Measurements from ENCODE around the gene LSAMP. TPM values are rescaled to one million over a fixed set of nuclear protein-coding genes. Genes with fewer than 3 reads are reported as not detected.

LSAMP gene
- total and polyA plus RNA-seq, 2 of the 13 experiments (the other 11 are each of a cell fraction or from before 2014, with no cell fraction given), result not detected

DNA sequence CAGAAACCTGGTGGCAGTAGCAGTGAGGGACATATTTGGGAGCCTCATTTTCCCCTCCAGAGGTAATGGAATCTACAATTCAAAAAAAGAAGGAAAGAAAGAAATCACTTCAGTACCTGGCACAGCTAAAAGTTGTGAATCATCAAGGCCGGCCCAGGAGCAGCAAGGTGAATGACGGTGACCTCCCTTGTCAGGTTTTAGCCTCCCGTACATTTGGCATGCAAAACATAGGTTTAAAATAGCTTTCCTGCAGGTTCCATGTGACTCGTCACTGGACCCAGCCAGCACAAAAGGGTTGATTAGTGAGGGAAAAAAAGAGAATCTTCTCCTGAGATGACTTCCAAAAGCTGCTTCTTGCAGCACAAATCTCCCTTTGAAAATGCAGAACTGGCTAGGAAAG, 394.2 kb downstream of the LSAMP start:
- intact Hi-C loops (cut with micrococcal nuclease; ENCODE audit: unreplicated experiment), result no loop called here

More for the DNA sequence above, 394.2 kb downstream of the LSAMP start:
- Histone ChIP-seq H3K9ac (ENCODE audit: insufficient read depth, low read depth, low read length) (no peak overlapping the region), H3K9me3 (ENCODE audit: low read length) (no peaks in the 10 kb centered on the region), H2AFZ (ENCODE audit: low read length) (no peak overlapping the region), H3K4me1 (ENCODE audit: insufficient read depth, low read length) (no peaks in the 10 kb centered on the region), H3K79me2 (ENCODE audit: insufficient read depth, low read length) (no peaks in the 10 kb centered on the region), H3K27ac (ENCODE audit: extremely low read length, insufficient read depth, low read length) (no peak overlapping the region), H4K20me1 (ENCODE audit: insufficient read depth, low read length) (no peaks in the 10 kb centered on the region), H3K4me3 (replicated peaks in 1 of 3; ENCODE audit: insufficient read depth in 1 of 3, low read depth in 2 of 3, low read length in 3 of 3) (no peak overlapping the region), H3K4me2 (ENCODE audit: low read depth, low read length) (no peak overlapping the region), H3K27me3 (ENCODE audit: control insufficient read depth in 1 of 2, insufficient read depth in 2 of 2, low read length in 2 of 2) (no peaks in the 10 kb centered on the region), H3K36me3 (replicated peaks in 1 of 2; ENCODE audit: control insufficient read depth in 1 of 2, insufficient read depth in 2 of 2, low read length in 2 of 2) (no peaks in the 10 kb centered on the region)
- in situ Hi-C loops (cut with HindIII; ENCODE audit: extremely low pct_ligation_motif_present, low pct_unique_long_range_greater_than_20kb), result no loop called here
- WGBS (ENCODE audit: low lambda C conversion rate), result 5% methylated on average over 4 of the region's 4 CpGs
- DNase-seq (ENCODE audit: low spot score), result no peak
- BruUV-seq (replicated peaks), result no TSS peak
- POLR2A ChIA-PET, result no interaction called here
- FAIRE-seq, result no peak
- TF ChIP-seq RORA (CRISPR knock-in tag; IDR thresholded peaks at IDR 0.05), result no peak
- TF ChIP-seq, protein P1, sequence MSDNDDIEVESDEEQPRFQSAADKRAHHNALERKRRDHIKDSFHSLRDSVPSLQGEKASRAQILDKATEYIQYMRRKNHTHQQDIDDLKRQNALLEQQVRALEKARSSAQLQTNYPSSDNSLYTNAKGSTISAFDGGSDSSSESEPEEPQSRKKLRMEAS (IDR thresholded peaks at IDR 0.05), result no peak
- no peak for TF ChIP-seq NR2F1 (CRISPR knock-in tag; IDR thresholded peaks at IDR 0.05)
- TF ChIP-seq ZNF12 (CRISPR knock-in tag; IDR thresholded peaks at IDR 0.05), result no peak
- TF ChIP-seq, protein P2, sequence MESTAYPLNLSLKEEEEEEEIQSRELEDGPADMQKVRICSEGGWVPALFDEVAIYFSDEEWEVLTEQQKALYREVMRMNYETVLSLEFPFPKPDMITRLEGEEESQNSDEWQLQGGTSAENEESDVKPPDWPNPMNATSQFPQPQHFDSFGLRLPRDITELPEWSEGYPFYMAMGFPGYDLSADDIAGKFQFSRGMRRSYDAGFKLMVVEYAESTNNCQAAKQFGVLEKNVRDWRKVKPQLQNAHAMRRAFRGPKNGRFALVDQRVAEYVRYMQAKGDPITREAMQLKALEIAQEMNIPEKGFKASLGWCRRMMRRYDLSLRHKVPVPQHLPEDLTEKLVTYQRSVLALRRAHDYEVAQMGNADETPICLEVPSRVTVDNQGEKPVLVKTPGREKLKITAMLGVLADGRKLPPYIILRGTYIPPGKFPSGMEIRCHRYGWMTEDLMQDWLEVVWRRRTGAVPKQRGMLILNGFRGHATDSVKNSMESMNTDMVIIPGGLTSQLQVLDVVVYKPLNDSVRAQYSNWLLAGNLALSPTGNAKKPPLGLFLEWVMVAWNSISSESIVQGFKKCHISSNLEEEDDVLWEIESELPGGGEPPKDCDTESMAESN (CRISPR knock-in tag; conservative IDR thresholded peaks at IDR 0.05), result no peak
- TF ChIP-seq, protein P3, sequence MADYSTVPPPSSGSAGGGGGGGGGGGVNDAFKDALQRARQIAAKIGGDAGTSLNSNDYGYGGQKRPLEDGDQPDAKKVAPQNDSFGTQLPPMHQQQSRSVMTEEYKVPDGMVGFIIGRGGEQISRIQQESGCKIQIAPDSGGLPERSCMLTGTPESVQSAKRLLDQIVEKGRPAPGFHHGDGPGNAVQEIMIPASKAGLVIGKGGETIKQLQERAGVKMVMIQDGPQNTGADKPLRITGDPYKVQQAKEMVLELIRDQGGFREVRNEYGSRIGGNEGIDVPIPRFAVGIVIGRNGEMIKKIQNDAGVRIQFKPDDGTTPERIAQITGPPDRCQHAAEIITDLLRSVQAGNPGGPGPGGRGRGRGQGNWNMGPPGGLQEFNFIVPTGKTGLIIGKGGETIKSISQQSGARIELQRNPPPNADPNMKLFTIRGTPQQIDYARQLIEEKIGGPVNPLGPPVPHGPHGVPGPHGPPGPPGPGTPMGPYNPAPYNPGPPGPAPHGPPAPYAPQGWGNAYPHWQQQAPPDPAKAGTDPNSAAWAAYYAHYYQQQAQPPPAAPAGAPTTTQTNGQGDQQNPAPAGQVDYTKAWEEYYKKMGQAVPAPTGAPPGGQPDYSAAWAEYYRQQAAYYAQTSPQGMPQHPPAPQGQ (CRISPR knock-in tag; IDR thresholded peaks at IDR 0.05; ENCODE audit: borderline replicate concordance), result no peak
- TF ChIP-seq, protein P4, sequence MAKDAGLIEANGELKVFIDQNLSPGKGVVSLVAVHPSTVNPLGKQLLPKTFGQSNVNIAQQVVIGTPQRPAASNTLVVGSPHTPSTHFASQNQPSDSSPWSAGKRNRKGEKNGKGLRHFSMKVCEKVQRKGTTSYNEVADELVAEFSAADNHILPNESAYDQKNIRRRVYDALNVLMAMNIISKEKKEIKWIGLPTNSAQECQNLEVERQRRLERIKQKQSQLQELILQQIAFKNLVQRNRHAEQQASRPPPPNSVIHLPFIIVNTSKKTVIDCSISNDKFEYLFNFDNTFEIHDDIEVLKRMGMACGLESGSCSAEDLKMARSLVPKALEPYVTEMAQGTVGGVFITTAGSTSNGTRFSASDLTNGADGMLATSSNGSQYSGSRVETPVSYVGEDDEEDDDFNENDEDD (CRISPR knock-in tag; IDR thresholded peaks at IDR 0.05; ENCODE audit: borderline replicate concordance), result no peak
- TF ChIP-seq IRX3 (CRISPR knock-in tag; IDR thresholded peaks at IDR 0.05; ENCODE audit: borderline replicate concordance, low read depth), result no peak
- TF ChIP-seq, protein P5, sequence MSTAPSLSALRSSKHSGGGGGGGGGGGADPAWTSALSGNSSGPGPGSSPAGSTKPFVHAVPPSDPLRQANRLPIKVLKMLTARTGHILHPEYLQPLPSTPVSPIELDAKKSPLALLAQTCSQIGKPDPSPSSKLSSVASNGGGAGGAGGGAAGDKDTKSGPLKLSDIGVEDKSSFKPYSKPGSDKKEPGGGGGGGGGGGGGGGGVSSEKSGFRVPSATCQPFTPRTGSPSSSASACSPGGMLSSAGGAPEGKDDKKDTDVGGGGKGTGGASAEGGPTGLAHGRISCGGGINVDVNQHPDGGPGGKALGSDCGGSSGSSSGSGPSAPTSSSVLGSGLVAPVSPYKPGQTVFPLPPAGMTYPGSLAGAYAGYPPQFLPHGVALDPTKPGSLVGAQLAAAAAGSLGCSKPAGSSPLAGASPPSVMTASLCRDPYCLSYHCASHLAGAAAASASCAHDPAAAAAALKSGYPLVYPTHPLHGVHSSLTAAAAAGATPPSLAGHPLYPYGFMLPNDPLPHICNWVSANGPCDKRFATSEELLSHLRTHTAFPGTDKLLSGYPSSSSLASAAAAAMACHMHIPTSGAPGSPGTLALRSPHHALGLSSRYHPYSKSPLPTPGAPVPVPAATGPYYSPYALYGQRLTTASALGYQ (CRISPR knock-in tag; IDR thresholded peaks at IDR 0.05), result no peak
- no peak for TF ChIP-seq ZNF660 (CRISPR knock-in tag; IDR thresholded peaks at IDR 0.05; ENCODE audit: borderline replicate concordance, low read depth)
- TF ChIP-seq, protein P6, sequence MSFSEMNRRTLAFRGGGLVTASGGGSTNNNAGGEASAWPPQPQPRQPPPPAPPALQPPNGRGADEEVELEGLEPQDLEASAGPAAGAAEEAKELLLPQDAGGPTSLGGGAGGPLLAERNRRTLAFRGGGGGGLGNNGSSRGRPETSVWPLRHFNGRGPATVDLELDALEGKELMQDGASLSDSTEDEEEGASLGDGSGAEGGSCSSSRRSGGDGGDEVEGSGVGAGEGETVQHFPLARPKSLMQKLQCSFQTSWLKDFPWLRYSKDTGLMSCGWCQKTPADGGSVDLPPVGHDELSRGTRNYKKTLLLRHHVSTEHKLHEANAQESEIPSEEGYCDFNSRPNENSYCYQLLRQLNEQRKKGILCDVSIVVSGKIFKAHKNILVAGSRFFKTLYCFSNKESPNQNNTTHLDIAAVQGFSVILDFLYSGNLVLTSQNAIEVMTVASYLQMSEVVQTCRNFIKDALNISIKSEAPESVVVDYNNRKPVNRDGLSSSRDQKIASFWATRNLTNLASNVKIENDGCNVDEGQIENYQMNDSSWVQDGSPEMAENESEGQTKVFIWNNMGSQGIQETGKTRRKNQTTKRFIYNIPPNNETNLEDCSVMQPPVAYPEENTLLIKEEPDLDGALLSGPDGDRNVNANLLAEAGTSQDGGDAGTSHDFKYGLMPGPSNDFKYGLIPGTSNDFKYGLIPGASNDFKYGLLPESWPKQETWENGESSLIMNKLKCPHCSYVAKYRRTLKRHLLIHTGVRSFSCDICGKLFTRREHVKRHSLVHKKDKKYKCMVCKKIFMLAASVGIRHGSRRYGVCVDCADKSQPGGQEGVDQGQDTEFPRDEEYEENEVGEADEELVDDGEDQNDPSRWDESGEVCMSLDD (CRISPR knock-in tag; IDR thresholded peaks at IDR 0.05; ENCODE audit: borderline replicate concordance), result no peak
- TF ChIP-seq ZNF790 (CRISPR knock-in tag; IDR thresholded peaks at IDR 0.05; ENCODE audit: borderline replicate concordance), result no peak
- TF ChIP-seq TRIM24 (CRISPR knock-in tag; IDR thresholded peaks at IDR 0.05), result no peak
- CTCF ChIA-PET (ENCODE audit: low intra/inter-chr PET ratio, low total read pairs), result no interaction called here
- ATAC-seq, result no peak

Measured in HepG2 (cell line).